Stimulated activated CD4-positive, alpha-beta T cell treated with anti-CD3 and anti-CD28 coated beads, TNF-alpha, amount 100 ng/mL, for 24 hours (primary cell): Measurements from ENCODE around the gene NOA1.
"Not testable (repeated sequence)": the region's sequence is repeated elsewhere in the genome, so short reads cannot be mapped to it uniquely, and the experiment has no call there.

Experiments
- DNase-seq, 3 experiments: peaks; one replicate each; pipeline ENCODE4 v3.0.0-alpha.2; 2020; ENCODE audit warnings: low read depth in 3 of 3

The NOA1 gene

DNA sequence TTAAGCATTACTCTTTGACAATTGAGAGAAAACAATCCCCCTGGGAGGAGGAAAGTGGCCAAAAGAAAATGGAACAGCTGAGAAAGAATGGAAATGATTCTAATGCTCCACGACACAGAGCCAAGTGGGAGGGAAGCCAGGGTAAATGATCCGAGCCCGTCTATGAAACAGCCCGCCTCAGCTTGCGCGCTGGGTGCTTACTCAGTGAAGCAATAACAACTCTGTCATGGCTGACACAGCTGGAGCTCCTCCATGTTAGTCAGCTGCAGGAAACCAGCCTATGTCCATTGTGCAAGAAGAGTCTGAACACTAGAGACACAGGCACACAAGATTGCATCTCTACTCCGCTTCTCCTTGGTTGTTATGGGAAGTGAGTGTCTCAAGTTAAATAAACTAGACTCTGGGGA lies 19.3 kb downstream of the NOA1 start:
- no peak for DNase-seq

GRCh38 chr4:56953680-56954520 lies 23.5 kb downstream of the NOA1 start:
- no peak for DNase-seq

GRCh38 chr4:56941403-56941802 lies 36.0 kb downstream of the NOA1 start:
- DNase-seq = no peak

DNA sequence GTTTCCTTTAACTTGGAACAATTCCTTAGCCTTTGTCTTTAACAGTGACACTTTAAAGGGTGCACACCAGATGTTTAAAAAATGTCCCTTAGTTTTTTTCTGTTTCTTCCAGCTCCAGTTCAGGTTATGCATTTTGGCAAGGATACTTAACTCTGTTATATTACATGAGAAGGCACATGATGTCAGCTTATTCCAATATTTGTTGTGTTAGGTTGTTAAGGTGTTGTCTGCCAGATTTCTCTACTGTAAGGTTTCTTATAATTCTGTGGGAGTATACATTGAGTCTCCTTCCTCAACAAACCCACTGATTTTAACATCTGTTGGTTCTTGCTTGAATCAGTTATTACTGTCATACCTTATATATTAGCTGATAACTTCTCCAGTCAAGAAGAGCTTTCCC lies 36.4 kb downstream of the NOA1 start:
- DNase-seq = no peak

DNA sequence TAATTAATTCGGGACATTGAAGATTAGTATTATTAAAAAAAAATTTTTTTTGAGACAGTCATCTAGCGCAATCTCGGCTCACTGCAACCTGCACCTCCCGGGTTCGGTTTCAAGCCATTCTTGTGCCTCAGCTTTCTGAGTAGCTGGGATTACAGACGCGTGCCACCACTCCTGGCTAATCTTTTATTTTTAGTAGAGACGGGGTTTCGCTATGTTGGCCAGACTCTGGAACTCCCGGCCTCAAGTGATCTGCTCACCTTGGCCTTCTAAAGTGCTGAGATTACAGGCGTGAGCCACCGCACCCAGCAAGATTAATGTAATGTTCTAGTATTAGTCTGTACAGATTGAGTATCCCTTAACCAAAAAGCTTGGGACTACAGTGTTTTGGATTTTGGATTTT lies 37.0 kb downstream of the NOA1 start:
- DNase-seq = no peak

DNA sequence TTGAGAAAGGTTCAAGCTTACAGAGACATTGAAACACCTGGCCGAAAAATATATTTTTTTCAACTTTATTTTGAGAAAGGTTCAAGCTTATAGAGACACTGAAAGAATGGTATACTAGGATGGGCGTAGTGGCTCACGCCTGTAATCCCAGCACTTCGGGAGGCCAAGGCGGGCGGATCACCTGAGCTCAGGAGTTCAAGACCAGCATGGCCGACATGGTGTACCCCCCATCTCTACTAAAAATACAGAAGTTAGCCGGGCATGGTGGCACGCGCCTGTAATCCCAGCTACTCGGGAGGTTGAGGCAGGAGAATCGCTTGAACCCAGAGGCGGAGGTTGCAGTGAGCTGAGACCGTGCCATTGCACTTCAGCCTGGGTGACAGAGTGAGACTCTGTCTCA lies 37.6 kb downstream of the NOA1 start:
- DNase-seq = not testable (repeated sequence)

DNA sequence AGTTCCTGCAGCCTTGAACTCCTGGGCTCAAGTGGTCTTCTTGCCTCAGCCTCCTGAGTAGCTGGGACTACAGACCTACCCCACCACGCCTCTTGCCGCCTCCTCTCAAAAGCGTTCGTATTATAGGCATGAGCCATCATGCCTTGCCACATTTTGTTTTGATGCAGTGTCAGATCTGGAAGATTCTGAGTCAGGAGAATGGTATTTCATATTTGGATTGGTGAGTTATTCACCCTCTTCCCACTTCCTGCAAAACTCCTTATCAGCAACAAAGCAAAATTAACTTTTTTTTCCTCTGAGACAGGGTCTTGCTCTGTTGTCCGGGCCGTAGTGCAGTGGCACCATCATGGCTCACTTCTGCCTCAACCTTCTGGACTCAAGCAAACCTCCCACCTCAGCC lies 40.1 kb downstream of the NOA1 start:
- DNase-seq = no peak

DNA sequence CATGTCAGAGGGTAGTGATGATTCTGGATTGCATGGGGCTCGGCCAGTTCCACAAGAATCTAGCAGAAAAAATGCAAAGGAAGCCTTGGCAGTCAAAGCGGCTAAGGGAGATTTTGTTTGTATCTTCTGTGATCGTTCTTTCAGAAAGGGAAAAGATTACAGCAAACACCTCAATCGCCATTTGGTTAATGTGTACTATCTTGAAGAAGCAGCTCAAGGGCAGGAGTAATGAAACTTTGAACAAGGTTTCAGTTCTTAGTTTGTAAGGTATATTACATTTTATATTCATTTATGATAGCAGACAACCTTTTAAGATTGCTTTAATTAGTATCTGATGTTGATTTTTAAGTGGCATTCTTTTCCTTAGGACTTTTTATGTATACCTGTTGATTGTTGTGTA lies 45.5 kb downstream of the NOA1 start:
- no peak for DNase-seq

- DNase-seq = no peak
Observed at GRCh38 chr4:56930638-56931037, 46.8 kb downstream of the NOA1 start.

DNA sequence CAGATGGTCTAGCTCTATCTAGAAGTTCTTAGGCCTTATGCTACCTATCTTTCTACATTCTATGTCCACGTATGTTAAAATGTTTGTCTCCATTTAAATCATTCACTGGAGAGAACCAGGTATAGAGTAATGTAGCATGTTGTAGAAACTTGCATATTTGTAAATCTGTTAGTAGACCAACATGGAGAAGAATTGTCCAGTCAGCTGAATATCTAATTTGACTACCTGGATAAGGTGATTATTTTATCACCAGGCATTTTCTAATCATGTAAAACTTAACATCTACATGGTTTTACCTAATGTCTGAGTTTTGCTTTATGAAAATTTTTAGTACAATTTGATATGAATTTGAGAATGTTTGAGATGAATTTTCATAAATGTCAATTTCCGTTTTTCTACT lies 50.2 kb downstream of the NOA1 start:
- DNase-seq = no peak

DNA sequence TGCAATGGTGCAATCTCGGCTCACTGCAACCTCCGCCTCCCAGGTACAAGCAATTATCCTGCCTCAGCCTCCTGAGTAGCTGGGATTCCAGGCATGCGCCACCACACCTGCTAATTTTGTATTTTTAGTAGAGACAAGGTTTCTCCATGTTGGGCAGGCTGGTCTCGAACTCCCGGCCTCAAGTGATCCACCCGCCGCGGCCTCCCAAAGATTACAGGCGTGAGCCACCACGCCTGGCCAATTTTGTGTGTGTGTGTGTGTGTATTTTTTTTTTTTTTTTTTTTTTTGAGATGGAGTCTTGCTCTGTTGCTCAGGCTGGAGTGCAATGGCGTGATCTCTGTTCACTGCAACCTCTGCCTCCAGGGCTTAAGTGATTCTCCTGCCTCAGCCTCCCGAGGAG lies 62.4 kb downstream of the NOA1 start:
- not testable (repeated sequence) for DNase-seq

DNA sequence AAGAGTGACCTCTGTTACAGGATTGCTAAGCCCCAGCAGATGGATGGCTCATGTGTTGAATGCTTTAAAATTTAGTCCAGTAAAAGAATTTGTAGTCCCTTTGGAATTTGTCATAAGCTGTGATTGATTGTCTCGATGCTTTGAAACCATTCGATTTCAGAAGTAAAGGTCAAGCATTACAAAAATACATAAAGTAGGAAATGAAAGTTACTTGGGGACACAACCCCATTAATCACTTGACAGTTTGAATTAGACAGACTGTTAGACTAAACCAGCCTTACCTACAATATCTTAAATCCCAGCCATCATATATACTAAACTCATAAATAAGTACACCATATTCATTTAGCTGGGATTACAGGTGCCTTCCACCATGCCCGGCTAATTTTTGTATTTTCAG lies 63.1 kb downstream of the NOA1 start:
- no peak for DNase-seq
